K562 (cell line): ENCODE measurements around the gene ELL3. TPM values are rescaled to one million over a fixed set of nuclear protein-coding genes. Genes with fewer than 3 reads are reported as not detected.

Source experiments
- AFF4 ChIP-seq: sonication (generic); formaldehyde crosslinking; IDR thresholded peaks from 2 replicates; pipeline ENCODE4 v1.8.0; 2023; ENCODE audit warnings: mild to moderate bottlenecking, missing genetic modification reagents
- BACH1 ChIP-seq: fragments of 200-800 bp; sonication (Bioruptor generic); IDR thresholded peaks from 2 replicates; pipeline ENCODE4 v1.6.1; 2016; ENCODE audit warnings: missing genetic modification characterization, missing compliant biosample characterization
- BRCA1 ChIP-seq, 2 experiments: fragments of 450-650 bp in 1 of 2; sonication (generic) in 1 of 2; formaldehyde crosslinking in 1 of 2; IDR thresholded peaks; 2 replicates each; pipeline versions ENCODE4 v1.5.0 to v1.6.1; 2017 to 2020; ENCODE audit warnings: mild to moderate bottlenecking in 1 of 2, missing genetic modification reagents in 1 of 2
- ETV5 ChIP-seq: sonication (generic); formaldehyde crosslinking; IDR thresholded peaks from 2 replicates; pipeline ENCODE4 v1.4.0; 2020; ENCODE audit warnings: low read depth, mild to moderate bottlenecking, missing genetic modification reagents
- FOXO4 ChIP-seq: fragments of 450-650 bp; formaldehyde crosslinking; IDR thresholded peaks from 2 replicates; pipeline ENCODE4 v1.4.0; 2020; ENCODE audit warnings: mild to moderate bottlenecking, moderate library complexity
- HOXB6 ChIP-seq: fragments of 250-450 bp; sonication (Bioruptor Pico); IDR thresholded peaks from 2 replicates; pipeline ENCODE4 v1.5.1; 2022; ENCODE audit warnings: mild to moderate bottlenecking, borderline replicate concordance
- IRF2 ChIP-seq: sonication (generic); formaldehyde crosslinking; IDR thresholded peaks from 2 replicates; pipeline ENCODE4 v1.8.1; 2022; ENCODE audit warnings: mild to moderate bottlenecking, missing genetic modification reagents
- KLF1 ChIP-seq: fragments of 450-650 bp; IDR thresholded peaks from 2 replicates; pipeline ENCODE4 v1.6.1; 2016; ENCODE audit warnings: missing genetic modification characterization, missing compliant biosample characterization
- NFYB ChIP-seq: IDR thresholded peaks from 2 replicates; pipeline ENCODE4 v1.6.1; 2011; ENCODE audit warnings: mild to moderate bottlenecking, moderate library complexity; ENCODE audit not compliant: insufficient read length; ENCODE audit errors: extremely low read depth
- PHF21A ChIP-seq: fragments of 450-650 bp; IDR thresholded peaks from 2 replicates; pipeline ENCODE4 v1.6.1; 2017; ENCODE audit warnings: low read depth, borderline replicate concordance
- SMAD2 ChIP-seq: fragments of 150-350 bp; IDR thresholded peaks from 2 replicates; pipeline ENCODE4 v1.6.1; 2014; ENCODE audit warnings: low read depth, mild to moderate bottlenecking, low read length
- SP2 ChIP-seq: IDR thresholded peaks from 2 replicates; pipeline ENCODE4 v1.6.1; 2011; ENCODE audit warnings: mild to moderate bottlenecking, low read depth, low read length, moderate library complexity; ENCODE audit not compliant: poor library complexity, severe bottlenecking; ENCODE audit errors: extremely low read depth
- SPI1 ChIP-seq: IDR thresholded peaks from 2 replicates; pipeline ENCODE4 v1.6.1; 2011; ENCODE audit warnings: low read depth, low read length, control low read depth, borderline replicate concordance
- THRA ChIP-seq: fragments of 450-650 bp; IDR thresholded peaks from 2 replicates; pipeline ENCODE4 v1.6.1; 2017; ENCODE audit warnings: mild to moderate bottlenecking, moderate library complexity
- ZNF143 ChIP-seq: sonication (generic); formaldehyde crosslinking; IDR thresholded peaks from 2 replicates; pipeline ENCODE4 v1.9.0; 2022; ENCODE audit warnings: mild to moderate bottlenecking, missing genetic modification reagents
- ZNF165 ChIP-seq: fragments of 250-450 bp; sonication (Bioruptor Pico); IDR thresholded peaks from 2 replicates; pipeline ENCODE4 v1.4.0; 2020; ENCODE audit warnings: borderline replicate concordance
- ZNF384 ChIP-seq: IDR thresholded peaks from 2 replicates; pipeline ENCODE4 v1.6.1; 2012; ENCODE audit warnings: low read depth, low read length, improper control_type of control experiment
- ZNF395 ChIP-seq: fragments of 200-800 bp; sonication (Bioruptor generic); IDR thresholded peaks from 2 replicates; pipeline ENCODE4 v1.6.1; 2017; ENCODE audit warnings: missing genetic modification characterization, missing compliant biosample characterization
- ZNF778 ChIP-seq: fragments of 450-650 bp; formaldehyde crosslinking; IDR thresholded peaks from 2 replicates; pipeline ENCODE4 v1.4.0; 2020; ENCODE audit warnings: mild to moderate bottlenecking, moderate library complexity
- polyA plus RNA-seq, 8 experiments: library from polyadenylated mRNA; depleted of rRNA in 4 of 8; stranded (reverse) in 5 of 8; unstranded in 3 of 8; fragments of >200 nt; fragmentation: Nextera tagmentation in 2 of 8; fragmentation: Illumina TruSeq in 1 of 8; extraction: Ambion mirVana in 2 of 8; extraction: Trizol in 1 of 8; gene quantifications; 2 replicates each; pipeline versions ENCODE4 v1.2.1 to v1.2.3, GENCODE V29; 2011 to 2014; ENCODE audit warnings: inconsistent platforms in 1 of 8, missing spikeins in 1 of 8
- total RNA-seq, 7 experiments: library from RNA; depleted of rRNA in 6 of 7; stranded (reverse); fragments of >200 nt in 6 of 7; fragmentation: Illumina TruSeq in 2 of 7; extraction: Trizol in 2 of 7; gene quantifications; 2 replicates each; pipeline versions ENCODE4 v1.2.1 to v1.2.3, GENCODE V29; 2011 to 2021; ENCODE audit warnings: low replicate concordance in 1 of 7

Gene ELL3
- total and polyA plus RNA-seq, 9 of the 15 experiments (the other 6 are each of a cell fraction or from before 2014, with no cell fraction given): 0.80 to 5.2 (median 2.6) TPM

GRCh38 chr15:43824302-43825246, 47.8 kb upstream of the ELL3 start, which contains the start of gene MFAP1 (continued):
- no peak for TF ChIP-seq FOXO4 (CRISPR knock-in tag)
- TF ChIP-seq BRCA1 (IDR thresholded peaks at IDR 0.05): no peak
- TF ChIP-seq BRCA1 (CRISPR knock-in tag; IDR thresholded peaks at IDR 0.05): no peak
- no peak for TF ChIP-seq THRA
- peak; percentile 71 for TF ChIP-seq ZNF143 (CRISPR knock-in tag)
- peak; percentile 49 for TF ChIP-seq SP2
- TF ChIP-seq PHF21A: no peak
- no peak for TF ChIP-seq IRF2 (CRISPR knock-in tag)
- TF ChIP-seq ZNF395: peak; percentile 92
- no peak for TF ChIP-seq KLF1 (tag)
- no peak for TF ChIP-seq ZNF778 (CRISPR knock-in tag)
- peak; percentile 63; the same call in 1 of the 2 replicates for TF ChIP-seq ZNF384
- TF ChIP-seq BACH1 (tag): peak; percentile 41; the same call in 1 of the 2 replicates
- TF ChIP-seq ETV5 (CRISPR knock-in tag): peak; percentile 82
- TF ChIP-seq SPI1: 0 out of 2 replicates have a peak, but pooled peaks have one; percentile 19
- TF ChIP-seq ZNF165 (CRISPR knock-in tag): no peak
- no peak; the same call in 1 of the 2 replicates for TF ChIP-seq AFF4
- TF ChIP-seq HOXB6 (CRISPR knock-in tag): no peak
- peak; percentile 16 for TF ChIP-seq NFYB
- TF ChIP-seq SMAD2: no peak
